K562 (cell line): Measurements from ENCODE around the gene SLIT1. TPM values are rescaled to one million over a fixed set of nuclear protein-coding genes. Genes with fewer than 3 reads are reported as not detected.

ENCODE experiments used
- ATAC-seq: fragments of 200-7000 bp; cut with Tn5 transposase; 3 replicates; pipeline ENCODE4 v1.9.1; 2020; ENCODE audit warnings: moderate library complexity
- BruUV-seq: library from RNA; stranded (reverse); fragments of 400-500 nt; replicated peaks from 2 replicates; lab custom pipeline; 2021; lab: Mats Ljungman, UMichigan
- CTCF ChIA-PET: fragments of 300-600 bp; formaldehyde crosslinking; extraction: SDS; loops from one replicate; lab custom pipeline; 2021; ENCODE audit warnings: low intra/inter-chr PET ratio; lab: Yijun Ruan, JAX
- POLR2A ChIA-PET: fragments of 300-600, 350-650 bp; sonication (Branson Sonifier 250); formaldehyde crosslinking; extraction: SDS; loops from one replicate; lab custom pipeline; 2021; ENCODE audit warnings: antibody characterized with exemption, inconsistent platforms; lab: Yijun Ruan, JAX
- DNase-seq, 4 experiments: peaks; one replicate each; pipeline versions ENCODE4 v3.0.0 to v3.0.0-alpha.2; 2011 to 2018; ENCODE audit warnings: low spot score in 3 of 4, mixed read lengths in 3 of 4; ENCODE audit errors: extremely low read depth in 1 of 4
- FAIRE-seq: peaks from 2 replicates; lab custom pipeline; 2011; peaks lifted over from hg19 to GRCh38; lab: Jason Lieb, UNC
- H2AFZ ChIP-seq: 2 replicates; pipeline ENCODE4 v1.6.0; 2011; ENCODE audit warnings: low read depth, low read length, control low read depth, inconsistent platforms
- H3K27ac ChIP-seq: fragments of 200-600 bp; 3 replicates; pipeline ENCODE4 v1.8.0; 2011; ENCODE audit warnings: low read depth, mild to moderate bottlenecking, control low read depth, inconsistent platforms, low read length, moderate library complexity, mixed read lengths; ENCODE audit errors: extremely low read depth
- H3K27me3 ChIP-seq, 2 experiments: fragments of 300-600 bp in 1 of 2; 2 replicates in 1 of 2; 3 replicates in 1 of 2; pipeline versions ENCODE4 v1.6.0 to v1.8.0; 2011; ENCODE audit warnings: inconsistent platforms in 2 of 2, low read length in 2 of 2, mild to moderate bottlenecking in 1 of 2, mixed read lengths in 1 of 2, moderate library complexity in 1 of 2; ENCODE audit not compliant: control insufficient read depth in 2 of 2, insufficient read depth in 2 of 2
- H3K36me3 ChIP-seq: fragments of 300-600 bp; 3 replicates; pipeline ENCODE4 v1.8.0; 2011; ENCODE audit warnings: mild to moderate bottlenecking, low read length, inconsistent platforms; ENCODE audit not compliant: control insufficient read depth, insufficient read depth
- H3K4me1 ChIP-seq, 2 experiments: fragments of 200-600 bp in 1 of 2; replicated peaks in 1 of 2; 2 replicates in 1 of 2; 3 replicates in 1 of 2; pipeline versions ENCODE4 v1.5.1 to v1.8.0; 2011; ENCODE audit warnings: inconsistent platforms in 2 of 2, low read length in 2 of 2, mild to moderate bottlenecking in 1 of 2, mixed read lengths in 1 of 2, moderate library complexity in 1 of 2; ENCODE audit not compliant: control insufficient read depth in 2 of 2, insufficient read depth in 2 of 2
- H3K4me2 ChIP-seq: 2 replicates; pipeline ENCODE4 v1.6.1; 2011; ENCODE audit warnings: low read length, control low read depth, inconsistent platforms, mixed read lengths; ENCODE audit not compliant: insufficient read depth
- H3K4me3 ChIP-seq: fragments of 200-600 bp; sonication (generic), shearing (Covaris generic); 2 replicates; pipeline ENCODE4 v1.5.1; 2016; ENCODE audit warnings: control low read depth, inconsistent platforms
- H3K79me2 ChIP-seq: fragments of 200-600 bp; 3 replicates; pipeline ENCODE4 v1.8.0; 2011; ENCODE audit warnings: low read length, inconsistent platforms; ENCODE audit not compliant: control insufficient read depth, insufficient read depth
- H3K9ac ChIP-seq, 2 experiments: 2 replicates each; pipeline versions ENCODE4 v1.6.0 to v1.6.1; 2011; ENCODE audit warnings: low read depth in 2 of 2, low read length in 2 of 2, control low read depth in 1 of 2, inconsistent platforms in 1 of 2, mild to moderate bottlenecking in 1 of 2, mixed read lengths in 1 of 2; ENCODE audit not compliant: insufficient read depth in 1 of 2
- H3K9me1 ChIP-seq: one replicate; pipeline ENCODE4 v1.6.0; 2011; ENCODE audit warnings: inconsistent platforms, mild to moderate bottlenecking, low read length, moderate library complexity; ENCODE audit not compliant: control insufficient read depth, insufficient read depth
- H3K9me3 ChIP-seq: replicated peaks from 2 replicates; pipeline ENCODE4 v1.5.1; 2011; ENCODE audit warnings: low read depth, low read length, inconsistent platforms; ENCODE audit not compliant: control insufficient read depth, insufficient read depth
- H4K20me1 ChIP-seq: replicated peaks from 2 replicates; pipeline ENCODE4 v1.6.1; 2011; ENCODE audit warnings: low read length, inconsistent platforms, mixed read lengths; ENCODE audit not compliant: control insufficient read depth, insufficient read depth
- EZH2 ChIP-seq: IDR thresholded peaks from 2 replicates; pipeline ENCODE4 v1.6.1; 2012; ENCODE audit warnings: low read depth, mild to moderate bottlenecking, inconsistent platforms, low read length, borderline replicate concordance
- MLX ChIP-seq, 2 experiments: fragments of 450-650 bp in 1 of 2; sonication (generic) in 1 of 2; formaldehyde crosslinking; conservative IDR thresholded peaks; 2 replicates each; pipeline versions ENCODE4 v1.4.0 to v1.8.1; 2020 to 2022; ENCODE audit warnings: mild to moderate bottlenecking in 1 of 2, missing genetic modification reagents in 1 of 2
- POLR3G ChIP-seq: IDR thresholded peaks from 2 replicates; pipeline ENCODE4 v1.6.1; 2011; ENCODE audit not compliant: insufficient read length, insufficient replicate concordance; ENCODE audit errors: extremely low read depth
- RBFOX2 ChIP-seq: fragments of 200-400 bp; formaldehyde crosslinking; IDR thresholded peaks from 2 replicates; pipeline ENCODE4 v1.6.1; 2017; ENCODE audit warnings: low read depth, mild to moderate bottlenecking, low read length, moderate library complexity
- UBTF ChIP-seq, 2 experiments: IDR thresholded peaks; 2 replicates each; pipeline ENCODE4 v1.6.1; 2012; ENCODE audit warnings: improper control_type of control experiment in 2 of 2, low read depth in 2 of 2, low read length in 2 of 2, borderline replicate concordance in 1 of 2
- WHSC1 ChIP-seq: IDR thresholded peaks from one replicate; pipeline ENCODE4 v1.6.1; 2012; ENCODE audit warnings: low read length, control low read depth, inconsistent platforms
- ZNF134 ChIP-seq: fragments of 250-450 bp; sonication (Bioruptor Pico); conservative IDR thresholded peaks from 2 replicates; pipeline ENCODE4 v1.4.0; 2020
- ZNF655 ChIP-seq: fragments of 250-450 bp; sonication (Bioruptor Pico); IDR thresholded peaks from 2 replicates; pipeline ENCODE4 v1.5.0; 2021
- WGBS: fragments of 100-300 bp; shearing (Covaris generic); methylation state at CpG from one replicate; pipeline ENCODE4 v1.1.6; 2016; ENCODE audit warnings: low coverage, mixed read lengths; ENCODE audit not compliant: insufficient coverage; ENCODE audit errors: missing lambda C conversion rate; 5-methylcytosine and 5-hydroxymethylcytosine counted together
- in situ Hi-C: fragments of 300-500 bp; cut with MboI; formaldehyde crosslinking; loops from 4 replicates; pipeline ENCODE4 v1.15.0; 2018; ENCODE audit warnings: inconsistent platforms, mixed read lengths
- intact Hi-C: fragments of 100-400 bp; cut with micrococcal nuclease; formaldehyde crosslinking; loops from 2 replicates; pipeline ENCODE4 v1.14.2; 2022
- polyA plus RNA-seq, 8 experiments: library from polyadenylated mRNA; depleted of rRNA in 4 of 8; stranded (reverse) in 5 of 8; unstranded in 3 of 8; fragments of >200 nt; fragmentation: Nextera tagmentation in 2 of 8; fragmentation: Illumina TruSeq in 1 of 8; extraction: Ambion mirVana in 2 of 8; extraction: Trizol in 1 of 8; gene quantifications; 2 replicates each; pipeline versions ENCODE4 v1.2.1 to v1.2.3, GENCODE V29; 2011 to 2014; ENCODE audit warnings: inconsistent platforms in 1 of 8, missing spikeins in 1 of 8
- total RNA-seq, 7 experiments: library from RNA; depleted of rRNA in 6 of 7; stranded (reverse); fragments of >200 nt in 6 of 7; fragmentation: Illumina TruSeq in 2 of 7; extraction: Trizol in 2 of 7; gene quantifications; 2 replicates each; pipeline versions ENCODE4 v1.2.1 to v1.2.3, GENCODE V29; 2011 to 2021; ENCODE audit warnings: low replicate concordance in 1 of 7

The SLIT1 gene
- total and polyA plus RNA-seq, 9 of the 15 experiments (the other 6 are each of a cell fraction or from before 2014, with no cell fraction given): 0.01 to 0.11 (median 0.04) TPM; not detected in 3

- H3K9ac ChIP-seq: no peak overlapping the region
- intact Hi-C loops (no loop called here), in situ Hi-C loops (no loop called here)
- no peaks in the 10 kb centered on the region for H3K4me1 ChIP-seq
- H3K9me1 ChIP-seq: no peaks in the 10 kb centered on the region
- no peak overlapping the region for H2AFZ ChIP-seq
- POLR2A ChIA-PET: interaction anchor here (0.5 kb wide), 1 partner anchor 48 kb away, joined by 3 read pairs; no protein-coding TSS in a partner anchor
- WGBS: 0% methylated on average over 9 of the region's 9 CpGs
- peaks cover 2 to 68% of the 10 kb centered on the region in 2 experiments; a peak in 4 of 5 replicates for H3K27me3 ChIP-seq
- no peaks in the 10 kb centered on the region for H3K79me2 ChIP-seq
- no peaks in the 10 kb centered on the region for H3K9me3 ChIP-seq
- H3K4me2 ChIP-seq: no peak overlapping the region
- no peaks in the 10 kb centered on the region; the same call in 1 of the 2 replicates for H4K20me1 ChIP-seq
- ATAC-seq: no peak
- BruUV-seq: no TSS peak
- H3K27ac ChIP-seq: no peak overlapping the region
- H3K36me3 ChIP-seq: no peaks in the 10 kb centered on the region
- CTCF ChIA-PET: no interaction called here
- H3K4me3 ChIP-seq: no peak overlapping the region
- TF ChIP-seq ZNF655 (CRISPR knock-in tag) (no peak), EZH2 (no peak), WHSC1 (no peak), RBFOX2 (no peak), MLX (CRISPR knock-in tag; conservative IDR thresholded peaks at IDR 0.05) (no peak), UBTF (IDR thresholded peaks at IDR 0.05; ENCODE audit: borderline replicate concordance in 1 of 2, low read depth in 2 of 2, low read length in 2 of 2) (no peak), POLR3G (no peak), ZNF134 (no peak)
- no peak for DNase-seq
- no peak for FAIRE-seq
Measured at GRCh38 chr10:97101166-97101940, 84.4 kb downstream of the SLIT1 start.
